ENCODE measurements around the gene ATP10A.

Gene ATP10A

GRCh38 chr15:25668236-25668795 is 194.8 kb downstream of the ATP10A start:
- Mint-ChIP-seq H3K4me1 (no peaks in the 10 kb centered on the region), H3K27ac (ENCODE audit: low read depth) (no peak overlapping the region), H3K4me3 (no peak overlapping the region), H3K9me3 (peaks cover 19% of the 10 kb centered on the region), H3K36me3 (ENCODE audit: insufficient read depth) (peaks cover 2% of the 10 kb centered on the region), H3K27me3 (peaks cover 22% of the 10 kb centered on the region)
- DNase-seq (ENCODE audit: low spot score in 2 of 2) (no peak), ATAC-seq (replicated peaks; ENCODE audit: extremely low read depth, poor library complexity, severe bottlenecking) (no peak)

GRCh38 chr15:25667829-25668228 is 195.3 kb downstream of the ATP10A start:
- Mint-ChIP-seq H3K4me3 (no peak overlapping the region), H3K27me3 (peaks cover 22% of the 10 kb centered on the region), H3K9me3 (peaks cover 19% of the 10 kb centered on the region), H3K36me3 (ENCODE audit: insufficient read depth) (peaks cover 2% of the 10 kb centered on the region), H3K4me1 (no peaks in the 10 kb centered on the region), H3K27ac (ENCODE audit: low read depth) (no peak overlapping the region)
- no peak for DNase-seq (ENCODE audit: low spot score in 2 of 2)
- ATAC-seq (replicated peaks; ENCODE audit: extremely low read depth, poor library complexity, severe bottlenecking) = no peak

GRCh38 chr15:25665913-25666312 is 197.2 kb downstream of the ATP10A start:
- no peak for ATAC-seq (replicated peaks; ENCODE audit: extremely low read depth, poor library complexity, severe bottlenecking)
- H3K9me3 Mint-ChIP-seq = peaks cover 6% of the 10 kb centered on the region
- H3K4me3 Mint-ChIP-seq = no peak overlapping the region
- peaks cover 22% of the 10 kb centered on the region for H3K27me3 Mint-ChIP-seq
- no peak overlapping the region for H3K27ac Mint-ChIP-seq (ENCODE audit: low read depth)
- H3K36me3 Mint-ChIP-seq (ENCODE audit: insufficient read depth) = peaks cover 2% of the 10 kb centered on the region
- no peak for DNase-seq (ENCODE audit: low spot score in 2 of 2)
- H3K4me1 Mint-ChIP-seq = no peaks in the 10 kb centered on the region

- H3K4me3 Mint-ChIP-seq = no peak overlapping the region
- H3K9me3 Mint-ChIP-seq = peaks cover 6% of the 10 kb centered on the region
- H3K36me3 Mint-ChIP-seq (ENCODE audit: insufficient read depth) = peaks cover 2% of the 10 kb centered on the region
- no peak for DNase-seq (ENCODE audit: low spot score in 2 of 2)
- no peak for ATAC-seq (replicated peaks; ENCODE audit: extremely low read depth, poor library complexity, severe bottlenecking)
- no peaks in the 10 kb centered on the region for H3K4me1 Mint-ChIP-seq
- no peak overlapping the region for H3K27ac Mint-ChIP-seq (ENCODE audit: low read depth)
- H3K27me3 Mint-ChIP-seq = peaks cover 16% of the 10 kb centered on the region
These were observed 198.4 kb downstream of the ATP10A start for GRCh38 chr15:25664761-25665160.

- H3K27ac Mint-ChIP-seq (ENCODE audit: low read depth) = no peak overlapping the region
- peaks cover 12% of the 10 kb centered on the region for H3K27me3 Mint-ChIP-seq
- ATAC-seq (replicated peaks; ENCODE audit: extremely low read depth, poor library complexity, severe bottlenecking) (no peak), DNase-seq (ENCODE audit: low spot score in 2 of 2) (no peak)
- H3K4me3 Mint-ChIP-seq = no peak overlapping the region
- H3K4me1 Mint-ChIP-seq = no peaks in the 10 kb centered on the region
- H3K36me3 Mint-ChIP-seq (ENCODE audit: insufficient read depth) = peaks cover 2% of the 10 kb centered on the region
- peaks cover 6% of the 10 kb centered on the region for H3K9me3 Mint-ChIP-seq
These were observed 199.6 kb downstream of the ATP10A start for GRCh38 chr15:25663515-25663914.

GRCh38 chr15:25661898-25662297 is 201.2 kb downstream of the ATP10A start:
- H3K9me3 Mint-ChIP-seq = peaks cover 6% of the 10 kb centered on the region
- ATAC-seq (replicated peaks; ENCODE audit: extremely low read depth, poor library complexity, severe bottlenecking) = no peak
- peaks cover 22% of the 10 kb centered on the region for H3K27me3 Mint-ChIP-seq
- no peak overlapping the region for H3K27ac Mint-ChIP-seq (ENCODE audit: low read depth)
- DNase-seq (ENCODE audit: low spot score in 2 of 2) = no peak
- H3K36me3 Mint-ChIP-seq (ENCODE audit: insufficient read depth) = peaks cover 2% of the 10 kb centered on the region
- no peak overlapping the region for H3K4me3 Mint-ChIP-seq
- no peaks in the 10 kb centered on the region for H3K4me1 Mint-ChIP-seq

- no peaks in the 10 kb centered on the region for H3K9me3 Mint-ChIP-seq
- H3K36me3 Mint-ChIP-seq (ENCODE audit: insufficient read depth) = no peaks in the 10 kb centered on the region
- H3K27ac Mint-ChIP-seq (ENCODE audit: low read depth) = no peak overlapping the region
- DNase-seq (ENCODE audit: low spot score in 2 of 2) (no peak), ATAC-seq (replicated peaks; ENCODE audit: extremely low read depth, poor library complexity, severe bottlenecking) (no peak)
- no peak overlapping the region for H3K4me3 Mint-ChIP-seq
- H3K27me3 Mint-ChIP-seq = peaks cover 10% of the 10 kb centered on the region
- no peaks in the 10 kb centered on the region for H3K4me1 Mint-ChIP-seq
These were observed 203.9 kb downstream of the ATP10A start for GRCh38 chr15:25659251-25659650.

GRCh38 chr15:25658560-25658959 is 204.6 kb downstream of the ATP10A start:
- no peak for ATAC-seq (replicated peaks; ENCODE audit: extremely low read depth, poor library complexity, severe bottlenecking)
- Mint-ChIP-seq H3K27me3 (peaks cover 10% of the 10 kb centered on the region), H3K27ac (ENCODE audit: low read depth) (no peak overlapping the region), H3K36me3 (ENCODE audit: insufficient read depth) (no peaks in the 10 kb centered on the region), H3K4me3 (no peak overlapping the region), H3K9me3 (no peaks in the 10 kb centered on the region), H3K4me1 (no peaks in the 10 kb centered on the region)
- no peak for DNase-seq (ENCODE audit: low spot score in 2 of 2)

- Mint-ChIP-seq H3K27me3 (peaks cover 10% of the 10 kb centered on the region), H3K27ac (ENCODE audit: low read depth) (no peak overlapping the region), H3K9me3 (no peaks in the 10 kb centered on the region), H3K4me3 (no peak overlapping the region), H3K4me1 (no peaks in the 10 kb centered on the region), H3K36me3 (ENCODE audit: insufficient read depth) (no peaks in the 10 kb centered on the region)
- DNase-seq (ENCODE audit: low spot score in 2 of 2) (no peak), ATAC-seq (replicated peaks; ENCODE audit: extremely low read depth, poor library complexity, severe bottlenecking) (no peak)
These were observed 207.7 kb downstream of the ATP10A start for GRCh38 chr15:25655207-25655948.

- DNase-seq (ENCODE audit: low spot score in 2 of 2) (no peak), ATAC-seq (replicated peaks; ENCODE audit: extremely low read depth, poor library complexity, severe bottlenecking) (no peak)
- Mint-ChIP-seq H3K4me1 (no peaks in the 10 kb centered on the region), H3K27me3 (peaks cover 9% of the 10 kb centered on the region), H3K9me3 (no peaks in the 10 kb centered on the region), H3K27ac (ENCODE audit: low read depth) (no peak overlapping the region), H3K36me3 (ENCODE audit: insufficient read depth) (no peaks in the 10 kb centered on the region), H3K4me3 (no peak overlapping the region)
These were observed 209.8 kb downstream of the ATP10A start for GRCh38 chr15:25653371-25653770.

GRCh38 chr15:25652704-25653103 is 210.4 kb downstream of the ATP10A start:
- H3K4me3 Mint-ChIP-seq = no peak overlapping the region

GRCh38 chr15:25649390-25649789 is 213.7 kb downstream of the ATP10A start:
- no peaks in the 10 kb centered on the region for H3K4me1 Mint-ChIP-seq
- H3K4me3 Mint-ChIP-seq = no peak overlapping the region
- no peak for DNase-seq (ENCODE audit: low spot score in 2 of 2)
- ATAC-seq (replicated peaks; ENCODE audit: extremely low read depth, poor library complexity, severe bottlenecking) = no peak
- no peaks in the 10 kb centered on the region for H3K9me3 Mint-ChIP-seq
- H3K27me3 Mint-ChIP-seq = no peaks in the 10 kb centered on the region
- H3K36me3 Mint-ChIP-seq (ENCODE audit: insufficient read depth) = no peaks in the 10 kb centered on the region
- no peak overlapping the region for H3K27ac Mint-ChIP-seq (ENCODE audit: low read depth)

More at GRCh38 chr15:25652704-25653103, 210.4 kb downstream of the ATP10A start:
- Mint-ChIP-seq H3K9me3 (no peaks in the 10 kb centered on the region), H3K27ac (ENCODE audit: low read depth) (no peak overlapping the region), H3K27me3 (peaks cover 2% of the 10 kb centered on the region), H3K36me3 (ENCODE audit: insufficient read depth) (no peaks in the 10 kb centered on the region), H3K4me1 (no peaks in the 10 kb centered on the region)
- no peak for ATAC-seq (replicated peaks; ENCODE audit: extremely low read depth, poor library complexity, severe bottlenecking)
- DNase-seq (ENCODE audit: low spot score in 2 of 2) = no peak

- Mint-ChIP-seq H3K4me3 (no peak overlapping the region), H3K27me3 (peaks cover 29% of the 10 kb centered on the region), H3K4me1 (no peaks in the 10 kb centered on the region), H3K9me3 (no peaks in the 10 kb centered on the region), H3K36me3 (ENCODE audit: insufficient read depth) (peaks cover 2% of the 10 kb centered on the region), H3K27ac (ENCODE audit: low read depth) (no peak overlapping the region)
- ATAC-seq (replicated peaks; ENCODE audit: extremely low read depth, poor library complexity, severe bottlenecking) = no peak
- no peak for DNase-seq (ENCODE audit: low spot score in 2 of 2)
These were observed 220.0 kb downstream of the ATP10A start for GRCh38 chr15:25643120-25643519.

All from central memory CD8-positive, alpha-beta T cell (primary cell).